GOT3 (cell line): Measurements from ENCODE around the gene ACO1.

Experiments
- DNase-seq: peaks from one replicate; lab custom pipeline; 2025; ENCODE audit warnings: mixed read lengths; lab: John Stamatoyannopoulos, UW

Gene ACO1

GRCh38 chr9:32497921-32498320 is 113.5 kb downstream of the ACO1 start:
- no peak for DNase-seq

DNA sequence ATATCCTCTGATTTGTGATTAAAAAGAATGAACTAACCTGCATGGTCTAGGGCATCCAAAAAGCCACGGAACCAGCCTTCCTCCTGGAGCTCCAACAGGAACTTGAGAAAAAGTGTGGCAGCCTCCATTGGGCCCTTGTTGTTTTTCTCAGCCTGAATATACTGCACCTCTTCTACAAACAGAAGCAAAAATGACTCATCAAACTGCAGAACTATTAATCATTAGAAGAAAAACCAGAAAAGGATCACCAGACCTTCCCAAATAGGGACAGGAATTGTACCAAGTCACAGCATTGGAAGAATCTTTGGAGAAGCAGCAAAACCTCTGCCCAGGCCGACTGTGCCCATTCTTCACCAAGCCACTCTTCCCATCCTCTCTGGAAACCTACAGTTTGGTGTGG is 116.3 kb downstream of the ACO1 start:
- DNase-seq = no peak

- no peak for DNase-seq
These were observed 117.4 kb downstream of the ACO1 start for GRCh38 chr9:32501868-32502267.

- DNase-seq = no peak
These were observed 118.0 kb downstream of the ACO1 start for GRCh38 chr9:32502464-32502863.

DNA sequence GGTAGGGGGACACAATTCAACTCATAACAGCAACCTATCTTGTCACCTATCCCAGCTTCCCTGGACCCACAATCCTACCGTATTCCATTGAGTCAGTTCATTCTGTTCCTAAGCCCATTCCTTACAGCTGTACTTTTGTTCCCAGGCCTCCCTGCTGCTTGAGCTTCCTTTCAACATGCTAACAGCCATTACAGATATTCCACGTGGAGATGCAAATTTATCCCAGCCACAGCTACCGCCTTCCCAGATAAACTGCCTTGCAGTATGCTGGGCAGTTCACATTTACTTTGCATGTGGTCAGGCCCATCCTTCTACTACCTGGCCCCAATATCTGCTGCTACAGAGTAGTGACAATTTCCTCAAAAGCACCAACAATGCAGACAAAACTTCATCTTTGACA is 118.6 kb downstream of the ACO1 start:
- no peak for DNase-seq
